ENCODE results near the gene METTL9.
A peak's percentile ranks its signal among the peaks of the same experiment; 100 is the strongest.
"Not testable (repeated sequence)": the region's sequence is repeated elsewhere in the genome, so short reads cannot be mapped to it uniquely, and the experiment has no call there.

Gene METTL9

DNA sequence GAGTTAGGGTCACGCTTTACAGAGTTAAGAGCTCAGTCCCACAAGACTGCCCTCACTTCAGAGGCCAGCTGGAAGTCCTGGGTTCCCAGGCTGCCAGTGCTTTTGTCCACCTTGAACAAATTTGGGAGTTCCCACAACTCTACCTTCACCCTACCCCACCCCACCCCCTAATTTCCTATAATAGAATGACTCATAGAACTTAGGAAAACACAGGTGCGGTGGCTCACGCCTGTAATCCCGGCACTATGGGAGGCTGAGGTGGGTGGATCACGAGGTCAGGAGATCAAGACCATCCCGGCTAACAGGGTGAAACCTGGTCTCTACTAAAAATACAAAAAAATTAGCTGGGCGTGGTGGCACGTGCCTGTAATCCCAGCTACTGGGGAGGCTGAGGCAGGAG lies 6.5 kb downstream of the METTL9 start:
- not testable (repeated sequence) for H3K56ac ChIP-seq (ENCODE audit: low read length); H2BK120ac ChIP-seq (ENCODE audit: low read depth, low read length); H3K23ac ChIP-seq (ENCODE audit: low read length); DNase-seq; H3K4me3 ChIP-seq (ENCODE audit: low read length); H3K4ac ChIP-seq (ENCODE audit: low read depth, low read length); H2AK5ac ChIP-seq (ENCODE audit: low read length); H4K8ac ChIP-seq (ENCODE audit: low read depth, low read length); H3K18ac ChIP-seq (ENCODE audit: low read length); H3K9ac ChIP-seq (ENCODE audit: low read length); H2BK15ac ChIP-seq (replicated peaks; ENCODE audit: low read depth); H3K36me3 ChIP-seq (ENCODE audit: control insufficient read depth, insufficient read depth, low read length); H3K27ac ChIP-seq (ENCODE audit: low read depth, low read length); H2BK5ac ChIP-seq (ENCODE audit: low read length); H4K5ac ChIP-seq (ENCODE audit: low read length); H3K27me3 ChIP-seq (ENCODE audit: insufficient read depth, low read length, poor library complexity); H3K4me2 ChIP-seq (ENCODE audit: low read length)
- Histone ChIP-seq H3K79me2 (ENCODE audit: control insufficient read depth, insufficient read depth, low read length) (peaks cover 73% of the 10 kb centered on the region), H3K79me1 (ENCODE audit: low read length) (peaks cover 32% of the 10 kb centered on the region), H3K4me1 (ENCODE audit: control insufficient read depth, low read depth, low read length) (peaks cover 16% of the 10 kb centered on the region)
- WGBS (ENCODE audit: extremely low coverage, insufficient coverage, low lambda C conversion rate), result no CpG with 5 or more reads among the region's 8 CpGs

DNA sequence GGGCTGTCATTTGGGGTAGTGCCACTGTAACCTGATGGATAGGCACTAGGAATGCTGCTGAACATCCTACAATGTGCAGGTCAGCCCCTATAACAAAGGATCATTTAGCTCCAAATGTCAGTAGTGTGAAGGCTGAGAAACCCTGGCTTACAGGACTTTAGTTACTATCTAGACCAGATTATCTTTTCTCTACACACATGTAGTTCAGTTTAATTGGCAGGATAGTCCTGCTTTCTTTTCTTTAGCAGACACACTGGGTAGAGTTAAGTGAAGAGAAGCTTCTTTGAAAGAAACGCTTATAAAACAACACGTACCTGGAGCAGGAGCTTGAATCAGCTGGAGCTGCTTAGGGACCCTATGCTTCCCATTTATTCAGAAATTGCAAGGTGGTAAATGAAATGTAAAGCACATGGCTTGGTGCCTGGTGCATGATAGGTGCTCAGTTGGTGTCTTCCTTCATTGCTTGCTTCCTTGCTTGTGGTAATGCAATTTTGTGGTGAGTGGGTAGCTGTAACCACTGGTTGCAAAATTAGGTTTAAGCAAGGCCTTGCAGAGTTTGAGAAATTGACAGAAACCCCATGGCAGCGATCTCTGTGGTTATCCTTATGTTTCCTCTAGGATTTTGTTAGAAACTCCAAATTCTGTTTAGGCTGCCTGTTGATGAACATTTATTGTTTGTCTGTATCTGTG lies 9.4 kb downstream of the METTL9 start:
- no peaks in the 10 kb centered on the region for H3K36me3 ChIP-seq (ENCODE audit: control insufficient read depth, insufficient read depth, low read length)
- no peaks in the 10 kb centered on the region for H3K27me3 ChIP-seq (ENCODE audit: insufficient read depth, low read length, poor library complexity)
- no peak overlapping the region for H3K9ac ChIP-seq (ENCODE audit: low read length)
- no peak overlapping the region for H2BK120ac ChIP-seq (ENCODE audit: low read depth, low read length)
- H3K18ac ChIP-seq (ENCODE audit: low read length), result no peak overlapping the region
- no peak overlapping the region for H3K56ac ChIP-seq (ENCODE audit: low read length)
- H4K5ac ChIP-seq (ENCODE audit: low read length), result no peak overlapping the region
- no peak overlapping the region for H3K23ac ChIP-seq (ENCODE audit: low read length)
- H3K4me3 ChIP-seq (ENCODE audit: low read length), result no peak overlapping the region
- peaks cover 34% of the 10 kb centered on the region for H3K79me1 ChIP-seq (ENCODE audit: low read length)
- H2AK5ac ChIP-seq (ENCODE audit: low read length), result no peak overlapping the region
- no peak overlapping the region for H3K4ac ChIP-seq (ENCODE audit: low read depth, low read length)
- no peak overlapping the region for H4K8ac ChIP-seq (ENCODE audit: low read depth, low read length)
- DNase-seq, result no peak
- peaks cover 61% of the 10 kb centered on the region for H3K79me2 ChIP-seq (ENCODE audit: control insufficient read depth, insufficient read depth, low read length)
- no peak overlapping the region for H3K27ac ChIP-seq (ENCODE audit: low read depth, low read length)
- H2BK15ac ChIP-seq (replicated peaks; ENCODE audit: low read depth), result no peak overlapping the region
- WGBS (ENCODE audit: extremely low coverage, insufficient coverage, low lambda C conversion rate), result no CpG with 5 or more reads among the region's 3 CpGs
- no peak overlapping the region for H2BK5ac ChIP-seq (ENCODE audit: low read length)
- H3K4me2 ChIP-seq (ENCODE audit: low read length), result no peak overlapping the region
- peaks cover 18% of the 10 kb centered on the region for H3K4me1 ChIP-seq (ENCODE audit: control insufficient read depth, low read depth, low read length)

DNA sequence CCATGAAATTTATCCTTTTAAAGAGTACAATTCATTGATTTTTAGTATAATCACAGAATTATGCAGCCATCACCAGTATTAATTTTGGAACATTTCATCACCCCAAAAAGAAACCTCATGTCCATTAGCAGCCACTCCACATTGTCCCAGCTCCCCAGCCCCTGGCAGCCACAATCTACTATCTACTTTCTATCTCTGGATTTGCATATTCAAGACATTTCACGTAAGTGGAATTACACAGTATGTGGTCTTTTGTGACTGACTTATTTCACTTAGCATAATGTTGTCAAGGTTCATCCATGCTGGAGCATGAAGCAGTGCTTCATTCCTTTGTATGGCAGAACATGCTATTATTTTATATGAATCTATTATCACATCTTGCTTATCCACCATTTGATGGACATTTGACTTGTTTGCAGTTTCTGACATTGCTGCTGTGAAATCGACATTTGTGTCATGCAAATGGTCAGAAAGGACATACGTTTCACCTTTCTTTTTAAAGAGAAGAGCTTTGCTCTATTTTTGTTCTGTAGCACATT lies 10.7 kb downstream of the METTL9 start:
- Histone ChIP-seq H3K18ac (ENCODE audit: low read length) (no peak overlapping the region), H3K79me1 (ENCODE audit: low read length) (peaks cover 33% of the 10 kb centered on the region), H2AK5ac (ENCODE audit: low read length) (no peak overlapping the region), H3K4ac (ENCODE audit: low read depth, low read length) (no peak overlapping the region), H2BK15ac (replicated peaks; ENCODE audit: low read depth) (no peak overlapping the region), H4K5ac (ENCODE audit: low read length) (no peak overlapping the region), H3K36me3 (ENCODE audit: control insufficient read depth, insufficient read depth, low read length) (no peaks in the 10 kb centered on the region), H3K4me2 (ENCODE audit: low read length) (no peak overlapping the region), H3K4me3 (ENCODE audit: low read length) (no peak overlapping the region), H3K27me3 (ENCODE audit: insufficient read depth, low read length, poor library complexity) (no peaks in the 10 kb centered on the region), H2BK120ac (ENCODE audit: low read depth, low read length) (no peak overlapping the region), H3K9ac (ENCODE audit: low read length) (no peak overlapping the region), H4K8ac (ENCODE audit: low read depth, low read length) (no peak overlapping the region), H3K79me2 (ENCODE audit: control insufficient read depth, insufficient read depth, low read length) (peaks cover 49% of the 10 kb centered on the region), H2BK5ac (ENCODE audit: low read length) (no peak overlapping the region), H3K27ac (ENCODE audit: low read depth, low read length) (no peak overlapping the region), H3K23ac (ENCODE audit: low read length) (no peak overlapping the region), H3K56ac (ENCODE audit: low read length) (no peak overlapping the region), H3K4me1 (ENCODE audit: control insufficient read depth, low read depth, low read length) (peaks cover 18% of the 10 kb centered on the region)
- no CpG with 5 or more reads among the region's 3 CpGs for WGBS (ENCODE audit: extremely low coverage, insufficient coverage, low lambda C conversion rate)
- DNase-seq, result peak; percentile 75

DNA sequence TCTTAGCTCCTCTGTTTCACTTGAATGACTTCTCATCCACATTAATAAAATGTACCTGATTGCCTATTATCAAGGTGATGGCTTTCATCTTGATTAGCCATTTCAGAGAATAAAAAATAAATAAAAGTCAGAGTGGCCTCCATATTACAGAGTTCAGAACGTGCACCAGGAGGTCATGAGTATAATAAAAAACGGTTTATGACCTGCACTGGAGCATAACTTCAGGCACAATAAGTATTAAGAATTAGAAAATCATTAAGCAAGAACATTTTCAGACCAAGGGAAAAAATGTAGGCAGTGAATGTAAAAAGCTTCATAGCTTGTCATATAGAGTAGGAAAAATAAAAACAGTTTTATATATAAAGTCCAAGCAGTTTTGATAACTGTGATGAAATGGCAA lies 11.4 kb downstream of the METTL9 start:
- H3K4me1 ChIP-seq (ENCODE audit: control insufficient read depth, low read depth, low read length), result peaks cover 18% of the 10 kb centered on the region
- H3K9ac ChIP-seq (ENCODE audit: low read length), result no peak overlapping the region
- H3K27ac ChIP-seq (ENCODE audit: low read depth, low read length), result no peak overlapping the region

GRCh38 chr16:21611198-21611555 lies 11.8 kb downstream of the METTL9 start:
- Histone ChIP-seq H3K9ac (ENCODE audit: low read length) (no peak overlapping the region), H3K18ac (ENCODE audit: low read length) (no peak overlapping the region), H2BK5ac (ENCODE audit: low read length) (no peak overlapping the region), H3K23ac (ENCODE audit: low read length) (no peak overlapping the region), H2BK120ac (ENCODE audit: low read depth, low read length) (no peak overlapping the region), H3K27me3 (ENCODE audit: insufficient read depth, low read length, poor library complexity) (no peaks in the 10 kb centered on the region), H2BK15ac (replicated peaks; ENCODE audit: low read depth) (no peak overlapping the region), H3K4me3 (ENCODE audit: low read length) (no peak overlapping the region), H3K79me2 (ENCODE audit: control insufficient read depth, insufficient read depth, low read length) (peaks cover 49% of the 10 kb centered on the region), H4K5ac (ENCODE audit: low read length) (no peak overlapping the region), H3K4me2 (ENCODE audit: low read length) (no peak overlapping the region), H3K79me1 (ENCODE audit: low read length) (peaks cover 35% of the 10 kb centered on the region), H3K4me1 (ENCODE audit: control insufficient read depth, low read depth, low read length) (peaks cover 18% of the 10 kb centered on the region), H3K4ac (ENCODE audit: low read depth, low read length) (no peak overlapping the region), H2AK5ac (ENCODE audit: low read length) (no peak overlapping the region), H3K27ac (ENCODE audit: low read depth, low read length) (no peak overlapping the region), H3K56ac (ENCODE audit: low read length) (no peak overlapping the region), H4K8ac (ENCODE audit: low read depth, low read length) (no peak overlapping the region), H3K36me3 (ENCODE audit: control insufficient read depth, insufficient read depth, low read length) (no peaks in the 10 kb centered on the region)
- WGBS (ENCODE audit: extremely low coverage, insufficient coverage, low lambda C conversion rate), result no CpG with 5 or more reads among the region's 4 CpGs
- no peak for DNase-seq

More for the DNA sequence above, 11.4 kb downstream of the METTL9 start:
- H3K27me3 ChIP-seq (ENCODE audit: insufficient read depth, low read length, poor library complexity), result no peaks in the 10 kb centered on the region
- H4K5ac ChIP-seq (ENCODE audit: low read length), result no peak overlapping the region
- no peak overlapping the region for H2BK120ac ChIP-seq (ENCODE audit: low read depth, low read length)
- no peak overlapping the region for H4K8ac ChIP-seq (ENCODE audit: low read depth, low read length)
- H3K79me2 ChIP-seq (ENCODE audit: control insufficient read depth, insufficient read depth, low read length), result peaks cover 46% of the 10 kb centered on the region
- no peak overlapping the region for H3K4me2 ChIP-seq (ENCODE audit: low read length)
- H3K23ac ChIP-seq (ENCODE audit: low read length), result no peak overlapping the region
- H3K56ac ChIP-seq (ENCODE audit: low read length), result no peak overlapping the region
- no peak overlapping the region for H2AK5ac ChIP-seq (ENCODE audit: low read length)
- no peak overlapping the region for H3K4ac ChIP-seq (ENCODE audit: low read depth, low read length)
- WGBS (ENCODE audit: extremely low coverage, insufficient coverage, low lambda C conversion rate), result no CpG with 5 or more reads among the region's 2 CpGs
- H2BK5ac ChIP-seq (ENCODE audit: low read length), result no peak overlapping the region
- peaks cover 32% of the 10 kb centered on the region for H3K79me1 ChIP-seq (ENCODE audit: low read length)
- no peak overlapping the region for H2BK15ac ChIP-seq (replicated peaks; ENCODE audit: low read depth)
- no peak for DNase-seq
- no peak overlapping the region for H3K18ac ChIP-seq (ENCODE audit: low read length)
- no peaks in the 10 kb centered on the region for H3K36me3 ChIP-seq (ENCODE audit: control insufficient read depth, insufficient read depth, low read length)
- no peak overlapping the region for H3K4me3 ChIP-seq (ENCODE audit: low read length)

Measured in mesendoderm (in vitro differentiated cells).